Activated naive CD8-positive, alpha-beta T cell treated with anti-CD3 and anti-CD28 coated beads, Interleukin-2, amount 50 U/mL, for 24 hours (primary cell): ENCODE measurements around the gene CNIH2.
A peak's percentile ranks its signal among the peaks of the same experiment; 100 is the strongest.

ENCODE experiments used
- ATAC-seq: fragments of 150-1000 bp; cut with Tn5 transposase; one replicate; pipeline ENCODE4 v1.10.0; 2021
- DNase-seq: peaks from one replicate; pipeline ENCODE4 v3.0.0; 2021
- H3K27ac Mint-ChIP-seq: one replicate; pipeline ENCODE4 v1.8.0; 2021; ENCODE audit warnings: mild to moderate bottlenecking, mixed read lengths
- H3K27me3 Mint-ChIP-seq: one replicate; pipeline ENCODE4 v1.8.0; 2021; ENCODE audit warnings: mixed read lengths
- H3K36me3 Mint-ChIP-seq: one replicate; pipeline ENCODE4 v1.8.0; 2021; ENCODE audit warnings: low read depth, mixed read lengths
- H3K4me1 Mint-ChIP-seq: one replicate; pipeline ENCODE4 v1.8.0; 2021; ENCODE audit warnings: mixed read lengths
- H3K4me3 Mint-ChIP-seq: one replicate; pipeline ENCODE4 v1.8.0; 2021; ENCODE audit warnings: mild to moderate bottlenecking, moderate library complexity, mixed read lengths
- H3K9me3 Mint-ChIP-seq: one replicate; pipeline ENCODE4 v1.8.0; 2021; ENCODE audit warnings: mixed read lengths

Gene CNIH2

GRCh38 chr11:66328302-66329144 lies 50.5 kb downstream of the CNIH2 start:
- Mint-ChIP-seq H3K27ac (peak overlapping the region; percentile 63), H3K9me3 (no peaks in the 10 kb centered on the region), H3K36me3 (no peaks in the 10 kb centered on the region), H3K27me3 (no peaks in the 10 kb centered on the region), H3K4me1 (peaks cover 38% of the 10 kb centered on the region), H3K4me3 (peak overlapping the region; percentile 5)
- peak; percentile 87 for DNase-seq
- ATAC-seq, result peak; percentile 83

DNA sequence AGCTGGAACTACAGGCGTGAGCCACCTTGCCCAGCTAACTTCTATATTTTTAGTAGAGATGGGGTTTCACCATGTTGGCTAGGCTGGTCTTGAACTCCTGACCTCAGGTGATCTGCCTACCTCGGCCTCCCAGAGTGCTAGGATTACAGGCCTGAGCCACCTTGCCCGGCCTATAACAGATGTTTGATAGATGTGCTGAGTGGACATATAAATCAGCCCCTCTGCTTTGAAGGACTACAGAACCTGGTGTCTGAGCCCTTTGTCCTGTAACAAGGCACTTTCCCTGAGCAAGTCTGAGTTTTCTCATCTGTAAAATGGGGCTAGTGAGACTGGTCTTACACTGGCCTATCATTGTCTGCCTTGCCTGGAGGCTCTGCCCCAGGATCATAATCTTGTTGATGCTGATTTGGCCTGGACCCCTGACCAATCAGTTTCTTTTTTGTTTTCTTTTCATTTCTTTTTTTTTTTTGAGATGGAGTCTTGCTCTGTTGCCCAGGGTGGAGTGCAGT lies 51.2 kb downstream of the CNIH2 start:
- Mint-ChIP-seq H3K9me3 (no peaks in the 10 kb centered on the region), H3K27ac (no peak overlapping the region), H3K4me3 (no peak overlapping the region), H3K27me3 (no peaks in the 10 kb centered on the region), H3K4me1 (peaks cover 38% of the 10 kb centered on the region), H3K36me3 (no peaks in the 10 kb centered on the region)
- ATAC-seq (no peak), DNase-seq (no peak)

GRCh38 chr11:66330931-66331330 lies 53.0 kb downstream of the CNIH2 start:
- Mint-ChIP-seq H3K9me3 (no peaks in the 10 kb centered on the region), H3K27ac (no peak overlapping the region), H3K36me3 (no peaks in the 10 kb centered on the region), H3K27me3 (peaks cover 2% of the 10 kb centered on the region), H3K4me3 (no peak overlapping the region), H3K4me1 (peaks cover 32% of the 10 kb centered on the region)
- DNase-seq (no peak), ATAC-seq (no peak)

- no peak for ATAC-seq
- no peak overlapping the region for H3K4me3 Mint-ChIP-seq
- H3K27ac Mint-ChIP-seq, result no peak overlapping the region
- H3K27me3 Mint-ChIP-seq, result peaks cover 2% of the 10 kb centered on the region
- DNase-seq, result no peak
- no peaks in the 10 kb centered on the region for H3K9me3 Mint-ChIP-seq
- peaks cover 34% of the 10 kb centered on the region for H3K4me1 Mint-ChIP-seq
- H3K36me3 Mint-ChIP-seq, result peaks cover under 1% of the 10 kb centered on the region
Measured at GRCh38 chr11:66331542-66332370, 53.8 kb downstream of the CNIH2 start.

DNA sequence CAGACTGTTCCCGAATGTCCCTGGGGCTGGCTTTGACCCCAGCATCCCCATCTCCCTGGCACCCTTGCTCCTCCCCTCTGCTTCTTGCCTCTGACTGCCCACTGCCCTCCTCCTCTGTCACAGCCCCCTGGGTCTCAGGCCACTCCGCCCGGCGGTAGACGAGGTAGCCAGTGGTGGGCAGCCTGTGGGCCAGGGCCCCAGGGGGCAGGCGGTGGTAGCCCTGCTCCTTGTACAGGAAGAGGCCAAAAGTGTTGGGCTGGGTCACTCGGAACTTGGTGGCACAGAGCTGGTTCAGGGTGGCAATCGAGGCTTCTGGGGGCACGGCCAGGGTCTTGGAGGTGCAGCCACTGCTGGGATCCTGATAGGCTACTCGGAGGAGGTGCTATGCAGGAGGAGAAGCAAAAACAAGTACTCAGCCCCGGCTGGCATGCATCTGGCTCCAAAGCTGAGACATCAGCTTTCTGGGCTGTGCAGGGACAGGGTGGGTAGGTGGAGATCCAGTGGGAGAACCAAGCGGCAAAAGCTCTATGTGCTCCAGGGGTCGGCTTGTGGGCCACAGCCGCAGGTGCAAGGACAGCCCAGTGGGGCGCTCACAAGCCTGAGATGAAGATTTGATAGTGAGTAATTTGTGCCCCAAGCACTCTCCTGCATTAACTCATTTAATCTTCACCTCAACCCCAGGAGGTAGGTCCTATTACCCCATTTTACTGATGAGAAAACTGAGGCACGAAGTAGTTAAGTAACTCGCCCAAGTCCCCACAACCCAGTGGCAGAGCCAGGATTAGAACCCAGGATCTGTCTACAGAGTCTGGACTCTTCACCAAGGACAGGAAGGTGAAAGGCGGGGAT lies 54.6 kb downstream of the CNIH2 start:
- no peak for DNase-seq
- no peak overlapping the region for H3K27ac Mint-ChIP-seq
- no peaks in the 10 kb centered on the region for H3K9me3 Mint-ChIP-seq
- peaks cover 9% of the 10 kb centered on the region for H3K36me3 Mint-ChIP-seq
- H3K4me1 Mint-ChIP-seq, result peaks cover 36% of the 10 kb centered on the region
- no peak for ATAC-seq
- H3K27me3 Mint-ChIP-seq, result peaks cover 2% of the 10 kb centered on the region
- no peak overlapping the region for H3K4me3 Mint-ChIP-seq

GRCh38 chr11:66333220-66333877 lies 55.4 kb downstream of the CNIH2 start:
- H3K36me3 Mint-ChIP-seq, result peaks cover 10% of the 10 kb centered on the region
- peaks cover 2% of the 10 kb centered on the region for H3K27me3 Mint-ChIP-seq
- no peak for DNase-seq
- no peaks in the 10 kb centered on the region for H3K9me3 Mint-ChIP-seq
- H3K4me1 Mint-ChIP-seq, result peaks cover 34% of the 10 kb centered on the region
- H3K4me3 Mint-ChIP-seq, result no peak overlapping the region
- no peak overlapping the region for H3K27ac Mint-ChIP-seq
- ATAC-seq, result no peak
